Mucosa of descending colon (tissue), 3 donors: ENCODE measurements around the gene KCNIP1. TPM values are rescaled to one million over a fixed set of nuclear protein-coding genes. Genes with fewer than 3 reads are reported as not detected.

Source experiments
- ATAC-seq: fragments of 200-7000 bp; cut with Tn5 transposase; one replicate; pipeline ENCODE4 v1.9.1; 2020; ENCODE audit warnings: mild to moderate bottlenecking, moderate library complexity
- DNase-seq, 3 donors: peaks; one replicate each; pipeline ENCODE4 v3.0.0-alpha.2; 2020
- H3K36me3 ChIP-seq: fragments of 200-600 bp; one replicate; pipeline ENCODE4 v1.8.0; 2021; ENCODE audit warnings: low read depth, mild to moderate bottlenecking
- H3K4me1 ChIP-seq: fragments of 200-600 bp; one replicate; pipeline ENCODE4 v1.8.0; 2021; ENCODE audit warnings: low read depth, mild to moderate bottlenecking
- H3K4me3 ChIP-seq: fragments of 200-600 bp; one replicate; pipeline ENCODE4 v1.8.0; 2021; ENCODE audit warnings: mild to moderate bottlenecking
- H3K9me3 ChIP-seq: fragments of 200-600 bp; one replicate; pipeline ENCODE4 v1.8.0; 2021; ENCODE audit warnings: mild to moderate bottlenecking
- CTCF ChIP-seq: fragments of 200-600 bp; IDR thresholded peaks from one replicate; pipeline ENCODE4 v1.8.0; 2022; ENCODE audit warnings: antibody characterized with exemption, mild to moderate bottlenecking
- intact Hi-C, 2 donors: fragments of 100-400 bp; cut with DNase I in 1 of 2; cut with micrococcal nuclease in 1 of 2; formaldehyde crosslinking; loops; one replicate each; pipeline versions ENCODE4 v1.11.0 to v1.11.1; 2022; cut with DNase I, micrococcal nuclease
- total RNA-seq, 3 donors: library from RNA; stranded (reverse); fragmentation: NEBNext Ultra II Directional in 2 of 3; extraction: Animal tissue kit (Norgen Biotek cat#: 25700) in 2 of 3; gene quantifications; one replicate each; pipeline versions ENCODE4 v1.2.1 to v1.2.4, GENCODE V29; 2021 to 2023
- donor health status: DM: no; HTN: no; CAD: no; lungs with moderate emphysema.
- donor health status: DM: no; HTN: no; CAD: no.
- donor health status: DM: no; HTN: yes; CAD: no.

KCNIP1 gene
- total RNA-seq, 3 donors from 2014 or later: 0.79 TPM; not detected in 2

GRCh38 chr5:170643591-170643990, 139.8 kb downstream of the KCNIP1 start:
- DNase-seq: no peak
- TF ChIP-seq CTCF: no peak
- intact Hi-C loops: no loop called here
- no peak for ATAC-seq
- Histone ChIP-seq H3K4me1 (no peaks in the 10 kb centered on the region), H3K9me3 (no peaks in the 10 kb centered on the region), H3K36me3 (no peaks in the 10 kb centered on the region), H3K4me3 (no peak overlapping the region)

- TF ChIP-seq CTCF: no peak
- intact Hi-C loops: no loop called here
- no peak for ATAC-seq
These were observed 140.7 kb downstream of the KCNIP1 start for GRCh38 chr5:170644501-170644900.

GRCh38 chr5:170648541-170648940, 144.7 kb downstream of the KCNIP1 start:
- Histone ChIP-seq H3K36me3 (no peaks in the 10 kb centered on the region), H3K4me1 (no peaks in the 10 kb centered on the region), H3K9me3 (no peaks in the 10 kb centered on the region), H3K4me3 (no peak overlapping the region)
- DNase-seq (no peak), ATAC-seq (no peak)
- intact Hi-C loops: no loop called here
- TF ChIP-seq CTCF: no peak

More at GRCh38 chr5:170644501-170644900, 140.7 kb downstream of the KCNIP1 start:
- H3K4me3 ChIP-seq: no peak overlapping the region
- no peaks in the 10 kb centered on the region for H3K36me3 ChIP-seq
- H3K9me3 ChIP-seq: no peaks in the 10 kb centered on the region
- DNase-seq: no peak
- H3K4me1 ChIP-seq: no peaks in the 10 kb centered on the region

GRCh38 chr5:170650850-170651249, 147.0 kb downstream of the KCNIP1 start:
- DNase-seq: no peak
- no peak for TF ChIP-seq CTCF
- intact Hi-C loops: no loop called here
- Histone ChIP-seq H3K36me3 (no peaks in the 10 kb centered on the region), H3K9me3 (no peaks in the 10 kb centered on the region), H3K4me1 (no peaks in the 10 kb centered on the region), H3K4me3 (no peak overlapping the region)
- ATAC-seq: no peak

- DNase-seq (no peak), ATAC-seq (no peak)
- TF ChIP-seq CTCF: no peak
These were observed 147.9 kb downstream of the KCNIP1 start for GRCh38 chr5:170651604-170652277.

GRCh38 chr5:170655476-170655875, 151.7 kb downstream of the KCNIP1 start:
- ATAC-seq (no peak), DNase-seq (no peak)
- TF ChIP-seq CTCF: no peak
- Histone ChIP-seq H3K4me1 (no peaks in the 10 kb centered on the region), H3K36me3 (no peaks in the 10 kb centered on the region), H3K4me3 (no peak overlapping the region), H3K9me3 (no peaks in the 10 kb centered on the region)
- intact Hi-C loops: no loop called here

More at GRCh38 chr5:170651604-170652277, 147.9 kb downstream of the KCNIP1 start:
- H3K9me3 ChIP-seq: no peaks in the 10 kb centered on the region
- H3K4me1 ChIP-seq: no peaks in the 10 kb centered on the region
- H3K36me3 ChIP-seq: no peaks in the 10 kb centered on the region
- intact Hi-C loops: no loop called here
- H3K4me3 ChIP-seq: no peak overlapping the region
